ENCODE data around the gene PARP15.

- TF ChIP-seq TEAD4 (CRISPR knock-in tag; IDR thresholded peaks at IDR 0.05) (no peak), CTCF (IDR thresholded peaks at IDR 0.05) (no peak), PREB (CRISPR knock-in tag; IDR thresholded peaks at IDR 0.05; ENCODE audit: borderline replicate concordance) (no peak)
Observed at GRCh38 chr3:122602011-122602710, 24.7 kb downstream of the PARP15 start.

Measured in WTC11 (cell line).